Measurements from ENCODE around the gene TH. TPM values are rescaled to one million over a fixed set of nuclear protein-coding genes. Genes with fewer than 3 reads are reported as not detected.
A peak's percentile ranks its signal among the peaks of the same experiment; 100 is the strongest.

TH gene
- total and polyA plus RNA-seq, 2 of the 8 experiments (the other 6 are each of a cell fraction or from before 2014, with no cell fraction given), result 0.09 TPM; not detected in 1

- TF ChIP-seq BRCA1 (IDR thresholded peaks at IDR 0.05; ENCODE audit: low read depth, low read length), result no peak
- peak; percentile 99 for TF ChIP-seq SUZ12 (IDR thresholded peaks at IDR 0.05; ENCODE audit: low read length)
Measured at GRCh38 chr11:2143799-2144543, 27.6 kb downstream of the TH start (continued).
